AG09309 (cell line): Measurements from ENCODE around the gene FSD1.
A peak's percentile ranks its signal among the peaks of the same experiment; 100 is the strongest.

ENCODE experiments used
- DNase-seq: peaks from one replicate; pipeline ENCODE4 v3.0.0-alpha.2; 2010; ENCODE audit warnings: low read depth
- H3K4me3 ChIP-seq: 2 replicates; pipeline ENCODE4 v1.5.1; 2011; ENCODE audit warnings: mild to moderate bottlenecking, low read depth, low read length, moderate library complexity; ENCODE audit not compliant: control insufficient read depth
- TF ChIP-seq, protein P1 (sequence below): IDR thresholded peaks from 2 replicates; pipeline ENCODE4 v1.5.1; 2011; ENCODE audit warnings: mild to moderate bottlenecking, low read depth, low read length, inconsistent platforms; ENCODE audit not compliant: insufficient read depth, control insufficient read depth; ENCODE audit errors: missing control alignments

FSD1 gene

DNA sequence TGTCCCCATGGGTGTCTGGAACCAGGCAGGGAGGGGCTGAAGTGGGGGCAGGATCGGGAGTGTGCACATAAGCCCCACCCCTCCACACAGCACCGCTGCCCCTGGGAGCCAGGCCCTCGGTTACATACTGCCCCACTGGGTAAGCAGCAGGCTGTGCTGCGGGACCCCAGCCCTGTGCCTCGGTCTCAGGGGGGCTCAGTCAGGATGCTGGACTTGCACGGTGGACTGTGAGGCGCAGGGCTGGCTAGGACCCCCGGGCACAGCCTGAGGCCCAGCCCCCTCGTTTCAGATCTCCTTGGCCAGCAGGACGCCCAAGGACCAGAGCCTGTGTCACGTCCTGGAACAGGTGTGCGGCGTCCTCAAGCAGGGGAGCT, 55.2 kb downstream of the FSD1 start:
- TF ChIP-seq, protein P1, sequence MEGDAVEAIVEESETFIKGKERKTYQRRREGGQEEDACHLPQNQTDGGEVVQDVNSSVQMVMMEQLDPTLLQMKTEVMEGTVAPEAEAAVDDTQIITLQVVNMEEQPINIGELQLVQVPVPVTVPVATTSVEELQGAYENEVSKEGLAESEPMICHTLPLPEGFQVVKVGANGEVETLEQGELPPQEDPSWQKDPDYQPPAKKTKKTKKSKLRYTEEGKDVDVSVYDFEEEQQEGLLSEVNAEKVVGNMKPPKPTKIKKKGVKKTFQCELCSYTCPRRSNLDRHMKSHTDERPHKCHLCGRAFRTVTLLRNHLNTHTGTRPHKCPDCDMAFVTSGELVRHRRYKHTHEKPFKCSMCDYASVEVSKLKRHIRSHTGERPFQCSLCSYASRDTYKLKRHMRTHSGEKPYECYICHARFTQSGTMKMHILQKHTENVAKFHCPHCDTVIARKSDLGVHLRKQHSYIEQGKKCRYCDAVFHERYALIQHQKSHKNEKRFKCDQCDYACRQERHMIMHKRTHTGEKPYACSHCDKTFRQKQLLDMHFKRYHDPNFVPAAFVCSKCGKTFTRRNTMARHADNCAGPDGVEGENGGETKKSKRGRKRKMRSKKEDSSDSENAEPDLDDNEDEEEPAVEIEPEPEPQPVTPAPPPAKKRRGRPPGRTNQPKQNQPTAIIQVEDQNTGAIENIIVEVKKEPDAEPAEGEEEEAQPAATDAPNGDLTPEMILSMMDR, result no peak
- DNase-seq, result no peak
- H3K4me3 ChIP-seq, result no peak overlapping the region

DNA sequence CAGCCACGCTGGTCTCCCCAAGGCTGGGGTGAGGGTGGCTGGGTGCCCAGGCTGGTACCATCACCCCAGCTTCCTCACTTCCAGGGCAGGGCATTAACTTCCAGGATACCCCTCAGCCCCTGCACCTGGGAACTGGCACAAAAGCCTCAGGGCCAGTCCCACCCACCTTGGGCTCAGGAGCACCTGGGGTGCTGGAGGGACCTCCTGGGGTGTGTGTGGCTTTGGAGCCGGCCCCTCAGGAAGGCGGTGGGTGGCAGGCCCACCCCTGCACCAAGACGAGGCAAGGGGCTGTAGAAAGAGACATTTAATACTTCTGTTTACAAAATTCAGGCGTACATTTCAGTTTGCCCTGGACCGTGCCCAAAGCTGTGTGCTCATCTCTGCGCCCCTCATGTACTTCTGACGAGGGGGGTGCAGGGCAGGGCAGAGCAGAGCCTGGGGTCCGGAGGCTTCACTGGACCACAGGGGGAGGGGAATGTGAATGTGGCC, 55.7 kb downstream of the FSD1 start:
- no peak overlapping the region for H3K4me3 ChIP-seq
- TF ChIP-seq, protein P1, result no peak
- no peak for DNase-seq

DNA sequence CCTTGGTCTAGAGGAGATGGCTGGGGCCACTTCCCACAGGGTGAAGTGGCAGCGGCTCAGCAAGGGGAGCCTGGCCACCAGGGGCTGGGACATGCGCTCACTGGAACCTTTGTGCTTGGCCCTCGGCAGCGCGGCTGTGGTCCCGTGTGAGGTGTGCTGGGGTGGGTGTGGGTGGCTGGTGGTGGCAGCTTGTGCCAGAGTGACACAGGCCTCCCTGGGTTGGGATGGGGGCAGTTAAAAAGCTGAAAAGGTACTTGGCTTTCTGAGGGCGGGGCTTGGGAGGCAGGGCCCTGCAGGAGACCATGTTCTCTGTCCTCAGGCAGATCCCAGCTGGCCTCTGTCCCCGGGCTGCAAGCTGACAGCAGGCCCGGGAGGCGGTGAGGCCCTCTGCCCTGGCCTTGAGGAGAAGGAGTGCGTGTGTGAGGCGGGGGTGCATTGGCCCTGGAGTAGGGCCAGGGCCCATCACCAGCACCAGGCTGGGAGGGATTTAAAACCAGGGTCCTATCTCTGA, 56.3 kb downstream of the FSD1 start:
- TF ChIP-seq, protein P1, result no peak
- no peak overlapping the region for H3K4me3 ChIP-seq
- DNase-seq, result no peak

DNA sequence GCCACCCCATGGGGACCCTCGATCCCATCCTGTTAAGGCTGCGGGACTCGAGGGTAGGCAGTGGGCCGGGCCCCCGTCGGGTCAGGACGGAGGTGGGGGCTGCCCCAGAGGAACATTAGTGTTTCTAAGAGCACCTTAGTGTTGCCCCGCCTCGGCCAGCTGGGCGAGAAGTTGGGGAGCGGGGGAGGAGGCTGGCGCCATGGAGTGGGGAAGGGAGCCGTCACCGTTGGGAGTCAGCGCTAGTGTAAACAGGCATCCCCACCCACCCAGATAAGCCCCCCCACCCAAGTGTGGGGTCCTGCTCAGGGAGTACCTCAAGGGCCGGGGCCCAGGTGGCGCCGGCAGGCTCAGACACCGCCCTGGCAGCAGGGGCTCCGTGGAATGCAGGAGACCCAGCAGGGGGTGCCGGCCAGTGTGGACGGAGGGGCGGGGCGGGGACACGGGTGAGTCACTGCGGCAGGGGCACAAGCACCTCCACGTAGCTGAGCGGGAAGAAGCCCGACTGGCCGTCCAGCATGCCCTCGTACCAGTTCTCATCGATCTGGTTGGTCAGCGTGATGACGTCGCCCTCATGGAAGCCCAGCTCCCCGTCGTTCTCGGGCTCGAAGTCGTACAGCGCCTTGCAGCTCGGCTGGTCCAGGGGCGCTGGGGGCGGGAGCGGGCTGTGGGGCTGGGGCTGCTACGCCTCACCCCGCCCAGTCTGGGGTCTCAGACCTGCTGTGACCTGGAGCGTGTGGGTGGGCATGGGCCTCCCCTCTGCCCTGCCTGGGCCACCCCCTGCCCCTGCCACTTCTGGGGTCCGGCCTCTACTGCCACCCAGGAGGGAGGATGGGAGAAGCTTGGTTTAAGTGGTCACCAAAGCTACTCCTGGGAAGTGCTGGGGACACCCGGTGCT, 57.0 kb downstream of the FSD1 start:
- DNase-seq, result no peak
- TF ChIP-seq, protein P1, result no peak
- H3K4me3 ChIP-seq, result no peak overlapping the region

DNA sequence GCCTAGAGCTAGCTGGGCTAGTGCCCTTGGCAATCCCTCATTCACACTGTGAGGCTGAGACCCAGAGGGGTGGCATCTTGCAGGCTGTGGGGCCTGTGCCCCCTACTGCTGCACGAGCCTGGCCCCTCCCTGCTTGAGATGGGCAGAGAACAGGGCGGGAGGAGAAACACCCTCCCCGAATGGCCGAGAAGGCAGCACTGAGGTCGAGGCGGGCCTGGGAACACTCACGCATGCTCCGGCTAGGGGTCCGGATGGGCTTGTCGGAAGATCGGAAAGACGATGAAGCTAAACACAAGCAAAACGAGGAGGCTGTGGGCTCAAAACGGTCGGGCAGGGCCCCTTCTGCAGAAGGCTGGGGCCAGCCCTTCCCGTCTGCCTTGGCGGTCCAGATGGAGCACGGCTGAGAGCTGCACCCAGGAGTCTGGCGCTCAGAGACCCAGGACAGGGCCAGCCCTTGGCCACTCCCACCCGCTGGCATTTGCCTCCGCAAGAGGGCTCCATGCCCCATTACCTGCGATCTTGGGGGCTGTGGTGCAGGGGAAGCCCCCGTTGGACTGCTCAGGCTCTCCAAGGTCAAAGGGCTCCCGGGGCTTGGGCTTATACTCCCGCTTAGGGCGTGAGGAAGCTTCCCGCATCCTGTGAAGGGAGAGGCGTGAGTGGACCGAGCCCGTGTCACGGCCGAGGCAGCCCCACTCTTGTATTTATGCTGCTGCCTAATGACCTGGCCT, 57.9 kb downstream of the FSD1 start:
- H3K4me3 ChIP-seq, result no peak overlapping the region
- TF ChIP-seq, protein P1, result no peak
- DNase-seq, result no peak

DNA sequence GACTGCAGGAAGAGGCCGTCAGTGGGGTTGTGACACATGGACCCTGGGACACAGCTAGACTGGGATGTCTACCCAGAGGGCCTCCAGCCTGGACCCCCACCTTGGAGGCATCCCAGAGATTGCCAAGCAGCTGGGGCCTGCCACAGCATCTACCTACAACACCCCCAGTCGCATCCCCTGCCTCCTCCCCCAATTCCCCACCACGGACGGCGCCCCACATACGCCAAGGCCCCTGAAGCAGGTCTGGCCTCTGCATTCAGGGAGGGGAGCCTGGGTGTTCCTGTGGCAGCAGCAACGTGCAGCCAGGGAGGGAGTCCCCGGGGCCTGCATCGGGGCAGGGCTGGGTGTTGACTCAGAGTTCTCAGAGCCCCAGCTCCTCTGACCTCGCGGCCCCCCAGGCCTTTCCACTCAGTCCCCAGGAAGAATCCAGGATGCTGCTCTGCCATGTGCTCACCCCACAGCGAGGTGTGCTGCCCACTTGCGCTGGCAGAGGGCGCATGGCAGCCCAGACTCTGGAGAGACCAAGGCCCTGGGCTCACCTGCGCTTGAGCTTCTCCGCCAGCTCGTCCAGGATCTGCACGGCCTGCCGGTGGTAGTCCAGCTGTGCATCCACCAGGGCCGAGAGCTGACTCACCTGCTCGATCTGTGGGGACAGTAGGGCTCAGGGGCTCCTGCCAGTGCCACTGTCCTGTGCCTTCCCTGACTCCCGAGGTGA, 58.6 kb downstream of the FSD1 start:
- TF ChIP-seq, protein P1, result peak; percentile 19
- no peak overlapping the region for H3K4me3 ChIP-seq
- DNase-seq, result no peak
